ENCODE data around the gene CUTA. TPM values are rescaled to one million over a fixed set of nuclear protein-coding genes. Genes with fewer than 3 reads are reported as not detected.

The CUTA gene
- total RNA-seq, 2 donors from 2014 or later = 198 to 219 TPM

GRCh38 chr6:33456156-33456555, 38.2 kb upstream of the CUTA start:
- Mint-ChIP-seq H3K36me3 (ENCODE audit: low read depth) (peaks cover 23% of the 10 kb centered on the region), H3K27ac (no peak overlapping the region), H3K9me3 (no peaks in the 10 kb centered on the region), H3K27me3 (ENCODE audit: insufficient read depth) (peaks cover 10% of the 10 kb centered on the region), H3K4me3 (peak overlapping the region; percentile 92), H3K4me1 (peaks cover 11% of the 10 kb centered on the region)
- WGBS, 2 experiments (ENCODE audit: insufficient coverage in 1 of 2, insufficient read length in 1 of 2) = 96 to 98% methylated on average over 12 of the region's 12 CpGs
- Histone ChIP-seq H3K36me3 (ENCODE audit: control insufficient read depth, insufficient read depth, low read length) (peaks cover 23% of the 10 kb centered on the region), H3K4me1 (ENCODE audit: control insufficient read depth, insufficient read depth, low read length) (no peaks in the 10 kb centered on the region), H3K27me3 (ENCODE audit: control insufficient read depth, insufficient read depth, low read length, poor library complexity, severe bottlenecking) (no peaks in the 10 kb centered on the region), H3K9me3 (ENCODE audit: control insufficient read depth, low read length) (no peaks in the 10 kb centered on the region), H3K27ac (ENCODE audit: low read depth, low read length) (no peak overlapping the region), H3K4me3 (ENCODE audit: low read length) (no peak overlapping the region), H3K9ac (ENCODE audit: extremely low read depth, low read length, poor library complexity, severe bottlenecking) (no peak overlapping the region)
- no peak for TF ChIP-seq CTCF (conservative IDR thresholded peaks at IDR 0.05)
- no peak for DNase-seq

GRCh38 chr6:33455051-33455450, 37.1 kb upstream of the CUTA start:
- Histone ChIP-seq H3K27me3 (ENCODE audit: control insufficient read depth, insufficient read depth, low read length, poor library complexity, severe bottlenecking) (no peaks in the 10 kb centered on the region), H3K27ac (ENCODE audit: low read depth, low read length) (no peak overlapping the region), H3K4me1 (ENCODE audit: control insufficient read depth, insufficient read depth, low read length) (no peaks in the 10 kb centered on the region), H3K4me3 (ENCODE audit: low read length) (peak overlapping the region; percentile 97), H3K9ac (ENCODE audit: extremely low read depth, low read length, poor library complexity, severe bottlenecking) (peak overlapping the region; percentile 75), H3K9me3 (ENCODE audit: control insufficient read depth, low read length) (no peaks in the 10 kb centered on the region), H3K36me3 (ENCODE audit: control insufficient read depth, insufficient read depth, low read length) (peaks cover 24% of the 10 kb centered on the region)
- peaks cover 11% of the 10 kb centered on the region for H3K4me1 Mint-ChIP-seq
- peaks cover 23% of the 10 kb centered on the region for H3K36me3 Mint-ChIP-seq (ENCODE audit: low read depth)
- peak overlapping the region; percentile 91 for H3K27ac Mint-ChIP-seq
- peak overlapping the region; percentile 92 for H3K4me3 Mint-ChIP-seq
- 66 to 74% methylated on average over 14 to 16 of the region's 16 CpGs for WGBS, 2 experiments (ENCODE audit: insufficient coverage in 1 of 2, insufficient read length in 1 of 2)
- no peaks in the 10 kb centered on the region for H3K9me3 Mint-ChIP-seq
- TF ChIP-seq CTCF (conservative IDR thresholded peaks at IDR 0.05) = no peak
- peaks cover 10% of the 10 kb centered on the region for H3K27me3 Mint-ChIP-seq (ENCODE audit: insufficient read depth)
- DNase-seq = no peak

GRCh38 chr6:33454009-33454946, 36.4 kb upstream of the CUTA start, which contains the start of gene ZBTB9:
Gene ZBTB9 (plus strand): TSS chr6:33454576. CDS start chr6:33455101, 525 bp downstream.
- peak within 1 kb of the TSS; percentile 92 for H3K4me3 Mint-ChIP-seq
- Histone ChIP-seq H3K4me3 (ENCODE audit: low read length) (peak within 1 kb of the TSS; percentile 97), H3K4me1 (ENCODE audit: control insufficient read depth, insufficient read depth, low read length) (no peaks in the 10 kb centered on the region), H3K9me3 (ENCODE audit: control insufficient read depth, low read length) (no peaks in the 10 kb centered on the region), H3K27ac (ENCODE audit: low read depth, low read length) (no peak within 1 kb of the TSS), H3K9ac (ENCODE audit: extremely low read depth, low read length, poor library complexity, severe bottlenecking) (peak within 1 kb of the TSS; percentile 75), H3K27me3 (ENCODE audit: control insufficient read depth, insufficient read depth, low read length, poor library complexity, severe bottlenecking) (no peaks in the 10 kb centered on the region), H3K36me3 (ENCODE audit: control insufficient read depth, insufficient read depth, low read length) (peaks cover 29% of the 10 kb centered on the region)
- peaks cover 27% of the 10 kb centered on the region for H3K36me3 Mint-ChIP-seq (ENCODE audit: low read depth)
- H3K27ac Mint-ChIP-seq = peak within 1 kb of the TSS; percentile 91
- H3K9me3 Mint-ChIP-seq = no peaks in the 10 kb centered on the region
- DNase-seq = peak; percentile 99
- peaks cover 4% of the 10 kb centered on the region for H3K27me3 Mint-ChIP-seq (ENCODE audit: insufficient read depth)
- peaks cover 11% of the 10 kb centered on the region for H3K4me1 Mint-ChIP-seq
- TF ChIP-seq CTCF (conservative IDR thresholded peaks at IDR 0.05) = no peak
- 0 to 1% methylated on average over 35 to 65 of the region's 65 CpGs for WGBS, 2 experiments (ENCODE audit: insufficient coverage in 1 of 2, insufficient read length in 1 of 2)
